Measurements from ENCODE around the gene RPH3AL. TPM values are rescaled to one million over a fixed set of nuclear protein-coding genes. Genes with fewer than 3 reads are reported as not detected.

The RPH3AL gene
- total RNA-seq, 1 donor from 2014 or later, result 40.8 TPM

GRCh38 chr17:179781-180380, 172.7 kb downstream of the RPH3AL start:
- H3K4me3 ChIP-seq (ENCODE audit: low read depth, low read length), result peak overlapping the region; percentile 59
- TF ChIP-seq CTCF (conservative IDR thresholded peaks at IDR 0.05; ENCODE audit: low read depth, low read length), result no peak
- DNase-seq (ENCODE audit: low read depth), result no peak

GRCh38 chr17:179066-179432, 173.6 kb downstream of the RPH3AL start:
- TF ChIP-seq CTCF (conservative IDR thresholded peaks at IDR 0.05; ENCODE audit: low read depth, low read length), result no peak
- peak overlapping the region; percentile 59 for H3K4me3 ChIP-seq (ENCODE audit: low read depth, low read length)
- DNase-seq (ENCODE audit: low read depth), result no peak

- no peak for TF ChIP-seq CTCF (conservative IDR thresholded peaks at IDR 0.05; ENCODE audit: low read depth, low read length)
- H3K4me3 ChIP-seq (ENCODE audit: low read depth, low read length), result no peak overlapping the region
- DNase-seq (ENCODE audit: low read depth), result no peak
Measured at GRCh38 chr17:178292-179065, 174.1 kb downstream of the RPH3AL start.

- TF ChIP-seq CTCF (conservative IDR thresholded peaks at IDR 0.05; ENCODE audit: low read depth, low read length), result no peak
- DNase-seq (ENCODE audit: low read depth), result no peak
- no peak overlapping the region for H3K4me3 ChIP-seq (ENCODE audit: low read depth, low read length)
Measured at GRCh38 chr17:177762-178161, 174.8 kb downstream of the RPH3AL start.

- DNase-seq (ENCODE audit: low read depth), result no peak
- no peak overlapping the region for H3K4me3 ChIP-seq (ENCODE audit: low read depth, low read length)
- no peak for TF ChIP-seq CTCF (conservative IDR thresholded peaks at IDR 0.05; ENCODE audit: low read depth, low read length)
Measured at GRCh38 chr17:177155-177554, 175.5 kb downstream of the RPH3AL start.

GRCh38 chr17:173166-173911, 179.3 kb downstream of the RPH3AL start:
- no peak for DNase-seq (ENCODE audit: low read depth)
- H3K4me3 ChIP-seq (ENCODE audit: low read depth, low read length), result no peak overlapping the region
- TF ChIP-seq CTCF (conservative IDR thresholded peaks at IDR 0.05; ENCODE audit: low read depth, low read length), result no peak

All from epithelial cell of proximal tubule (primary cell).